Measurements from ENCODE around the gene MYOM1. TPM values are rescaled to one million over a fixed set of nuclear protein-coding genes. Genes with fewer than 3 reads are reported as not detected.
A peak's percentile ranks its signal among the peaks of the same experiment; 100 is the strongest.
"Not testable (repeated sequence)": the region's sequence is repeated elsewhere in the genome, so short reads cannot be mapped to it uniquely, and the experiment has no call there.

MYOM1 gene
- total and polyA plus RNA-seq, 2 donors from 2014 or later: 2.1 to 6.8 TPM

DNA sequence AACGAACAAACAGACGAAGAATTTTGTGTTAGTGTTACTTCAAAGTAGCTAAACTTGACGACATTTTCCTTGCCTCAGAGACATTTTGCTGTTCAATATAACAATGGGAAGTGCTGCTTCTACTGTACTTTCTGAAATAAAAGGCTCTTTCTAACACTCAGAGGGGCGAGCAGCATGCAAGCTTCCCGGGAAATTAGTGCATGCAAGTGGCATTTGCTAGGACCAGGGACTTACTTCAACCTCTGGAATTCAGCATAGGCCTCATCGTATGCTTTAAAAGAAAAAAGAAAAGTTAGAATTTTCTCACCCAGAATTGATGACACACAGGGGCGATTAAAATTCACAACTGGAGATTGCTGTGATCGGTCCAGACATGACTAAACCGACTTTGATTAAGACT, 144.3 kb downstream of the MYOM1 start:
- Histone ChIP-seq H3K4me1 (ENCODE audit: control insufficient read depth in 2 of 3, insufficient read depth in 2 of 3, low read depth in 1 of 3, low read length in 3 of 3) (no peaks in the 10 kb centered on the region), H3K9me3 (ENCODE audit: control insufficient read depth in 2 of 3, insufficient read depth in 1 of 3, low read length in 3 of 3) (no peaks in the 10 kb centered on the region), H3K36me3 (ENCODE audit: control insufficient read depth in 2 of 3, insufficient read depth in 3 of 3, low read length in 3 of 3) (no peaks in the 10 kb centered on the region), H3K27ac (ENCODE audit: low read depth in 2 of 2, low read length in 2 of 2) (no peak overlapping the region), H3K9ac (ENCODE audit: low read length in 3 of 3) (no peak overlapping the region), H3K27me3 (ENCODE audit: control insufficient read depth, insufficient read depth, low read length) (no peaks in the 10 kb centered on the region), H3K4me3 (ENCODE audit: low read length in 3 of 3) (no peak overlapping the region)
- DNase-seq (no peak), FAIRE-seq (no peak)
- TF ChIP-seq, protein P1, sequence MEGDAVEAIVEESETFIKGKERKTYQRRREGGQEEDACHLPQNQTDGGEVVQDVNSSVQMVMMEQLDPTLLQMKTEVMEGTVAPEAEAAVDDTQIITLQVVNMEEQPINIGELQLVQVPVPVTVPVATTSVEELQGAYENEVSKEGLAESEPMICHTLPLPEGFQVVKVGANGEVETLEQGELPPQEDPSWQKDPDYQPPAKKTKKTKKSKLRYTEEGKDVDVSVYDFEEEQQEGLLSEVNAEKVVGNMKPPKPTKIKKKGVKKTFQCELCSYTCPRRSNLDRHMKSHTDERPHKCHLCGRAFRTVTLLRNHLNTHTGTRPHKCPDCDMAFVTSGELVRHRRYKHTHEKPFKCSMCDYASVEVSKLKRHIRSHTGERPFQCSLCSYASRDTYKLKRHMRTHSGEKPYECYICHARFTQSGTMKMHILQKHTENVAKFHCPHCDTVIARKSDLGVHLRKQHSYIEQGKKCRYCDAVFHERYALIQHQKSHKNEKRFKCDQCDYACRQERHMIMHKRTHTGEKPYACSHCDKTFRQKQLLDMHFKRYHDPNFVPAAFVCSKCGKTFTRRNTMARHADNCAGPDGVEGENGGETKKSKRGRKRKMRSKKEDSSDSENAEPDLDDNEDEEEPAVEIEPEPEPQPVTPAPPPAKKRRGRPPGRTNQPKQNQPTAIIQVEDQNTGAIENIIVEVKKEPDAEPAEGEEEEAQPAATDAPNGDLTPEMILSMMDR (IDR thresholded peaks at IDR 0.05; ENCODE audit: borderline replicate concordance, extremely low read depth, insufficient read depth): no peak
- intact Hi-C loops (cut with DNase I): no loop called here

GRCh38 chr18:3074087-3074486, 145.7 kb downstream of the MYOM1 start:
- H3K9ac ChIP-seq (ENCODE audit: low read length in 3 of 3): no peak overlapping the region
- no peaks in the 10 kb centered on the region for H3K27me3 ChIP-seq (ENCODE audit: control insufficient read depth, insufficient read depth, low read length)
- no peaks in the 10 kb centered on the region for H3K9me3 ChIP-seq (ENCODE audit: control insufficient read depth in 2 of 3, insufficient read depth in 1 of 3, low read length in 3 of 3)
- DNase-seq (peak in 1 of 5 donors; percentile 33), FAIRE-seq (no peak)
- TF ChIP-seq, protein P1 (IDR thresholded peaks at IDR 0.05; ENCODE audit: borderline replicate concordance, extremely low read depth, insufficient read depth): no peak
- H3K4me1 ChIP-seq (ENCODE audit: control insufficient read depth in 2 of 3, insufficient read depth in 2 of 3, low read depth in 1 of 3, low read length in 3 of 3): no peaks in the 10 kb centered on the region
- no peak overlapping the region for H3K27ac ChIP-seq (ENCODE audit: low read depth in 2 of 2, low read length in 2 of 2)
- intact Hi-C loops (cut with DNase I): no loop called here
- no peak overlapping the region for H3K4me3 ChIP-seq (ENCODE audit: low read length in 3 of 3)
- H3K36me3 ChIP-seq (ENCODE audit: control insufficient read depth in 2 of 3, insufficient read depth in 3 of 3, low read length in 3 of 3): no peaks in the 10 kb centered on the region

- H3K9ac ChIP-seq (ENCODE audit: low read length in 3 of 3); H3K4me3 ChIP-seq (ENCODE audit: low read length in 3 of 3); H3K9me3 ChIP-seq (ENCODE audit: control insufficient read depth in 2 of 3, insufficient read depth in 1 of 3, low read length in 3 of 3); H3K36me3 ChIP-seq (ENCODE audit: control insufficient read depth in 2 of 3, insufficient read depth in 3 of 3, low read length in 3 of 3); H3K4me1 ChIP-seq (ENCODE audit: control insufficient read depth in 2 of 3, insufficient read depth in 2 of 3, low read depth in 1 of 3, low read length in 3 of 3); H3K27me3 ChIP-seq (ENCODE audit: control insufficient read depth, insufficient read depth, low read length); H3K27ac ChIP-seq (ENCODE audit: low read depth in 2 of 2, low read length in 2 of 2); FAIRE-seq; intact Hi-C loops (cut with DNase I): not testable (repeated sequence)
- DNase-seq: peak in 1 of 5 donors; percentile 13
Measured at GRCh38 chr18:3073353-3073752, 146.4 kb downstream of the MYOM1 start.

GRCh38 chr18:3071676-3072075, 148.1 kb downstream of the MYOM1 start:
- H3K4me1 ChIP-seq (ENCODE audit: control insufficient read depth in 2 of 3, insufficient read depth in 2 of 3, low read depth in 1 of 3, low read length in 3 of 3): no peaks in the 10 kb centered on the region
- intact Hi-C loops (cut with DNase I): no loop called here
- TF ChIP-seq, protein P1 (IDR thresholded peaks at IDR 0.05; ENCODE audit: borderline replicate concordance, extremely low read depth, insufficient read depth): no peak

More at GRCh38 chr18:3071676-3072075, 148.1 kb downstream of the MYOM1 start:
- H3K4me3 ChIP-seq (ENCODE audit: low read length in 3 of 3): no peak overlapping the region
- DNase-seq: peak in 1 of 5 donors; percentile 30
- FAIRE-seq: no peak
- H3K27me3 ChIP-seq (ENCODE audit: control insufficient read depth, insufficient read depth, low read length): no peaks in the 10 kb centered on the region
- no peak overlapping the region for H3K27ac ChIP-seq (ENCODE audit: low read depth in 2 of 2, low read length in 2 of 2)
- H3K36me3 ChIP-seq (ENCODE audit: control insufficient read depth in 2 of 3, insufficient read depth in 3 of 3, low read length in 3 of 3): no peaks in the 10 kb centered on the region
- no peaks in the 10 kb centered on the region for H3K9me3 ChIP-seq (ENCODE audit: control insufficient read depth in 2 of 3, insufficient read depth in 1 of 3, low read length in 3 of 3)
- H3K9ac ChIP-seq (ENCODE audit: low read length in 3 of 3): no peak overlapping the region

Data from kidney (tissue), 14 donors.